NOMO-1 treated with DMSO at 0.1 percent for 48 hours (cell line): Measurements from ENCODE around the gene PCGF2.
A peak's percentile ranks its signal among the peaks of the same experiment; 100 is the strongest.

Source experiments
- DNase-seq: peaks from one replicate; lab custom pipeline; 2025; ENCODE audit not compliant: unreplicated experiment; lab: John Stamatoyannopoulos, UW

Gene PCGF2

DNA sequence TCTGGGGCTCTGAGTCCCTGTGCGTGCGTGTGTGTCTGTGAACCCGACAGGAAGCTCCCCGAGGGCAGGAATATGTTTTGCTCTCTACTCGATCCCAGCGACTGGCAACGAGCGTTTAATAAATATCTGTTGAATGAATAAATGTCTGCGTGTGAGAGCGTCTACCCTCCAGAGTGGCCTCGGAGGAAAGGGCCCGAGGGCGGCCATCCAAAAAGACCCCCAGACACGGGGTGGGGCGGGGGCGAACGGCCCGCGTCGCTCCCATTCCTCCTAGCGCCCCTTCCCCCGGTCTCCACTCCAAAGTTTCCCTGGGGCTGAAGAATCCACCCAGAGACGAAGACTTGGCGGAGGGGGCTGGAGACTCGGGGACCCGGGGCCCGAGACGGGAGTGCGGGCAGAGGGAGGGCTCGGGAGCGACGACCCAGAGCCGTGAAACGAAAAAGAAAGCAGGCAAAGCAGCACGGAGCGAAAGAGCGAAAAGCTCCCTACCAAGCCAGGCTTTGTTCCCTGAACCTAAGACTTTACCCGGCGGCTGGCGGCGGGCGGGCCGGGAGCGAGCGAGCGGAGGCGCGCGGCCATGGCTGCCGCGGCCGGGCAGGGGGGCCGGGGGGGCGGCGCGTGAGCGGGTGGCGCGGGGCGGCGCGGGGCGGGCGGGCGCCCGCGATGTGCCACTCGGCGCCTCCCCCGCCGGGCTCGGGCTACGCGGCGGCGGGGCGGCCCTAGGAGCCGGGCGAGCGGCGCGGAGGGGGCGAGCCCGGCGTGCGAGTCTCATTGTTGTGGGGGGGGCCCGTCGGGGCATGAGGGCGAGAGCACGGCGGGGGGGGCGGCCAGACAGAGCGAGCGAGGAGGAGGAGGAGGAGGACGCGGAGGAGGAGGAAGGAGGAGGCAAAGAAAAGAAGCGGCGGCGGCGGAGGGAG is 43.3 kb downstream of the PCGF2 start, which contains the start of gene MLLT6:
MLLT6 (plus strand) TSS at position 668 of the 917 bp plus-strand sequence. CDS start 360 bp downstream, outside the sequence.
- DNase-seq: peak; percentile 80

DNA sequence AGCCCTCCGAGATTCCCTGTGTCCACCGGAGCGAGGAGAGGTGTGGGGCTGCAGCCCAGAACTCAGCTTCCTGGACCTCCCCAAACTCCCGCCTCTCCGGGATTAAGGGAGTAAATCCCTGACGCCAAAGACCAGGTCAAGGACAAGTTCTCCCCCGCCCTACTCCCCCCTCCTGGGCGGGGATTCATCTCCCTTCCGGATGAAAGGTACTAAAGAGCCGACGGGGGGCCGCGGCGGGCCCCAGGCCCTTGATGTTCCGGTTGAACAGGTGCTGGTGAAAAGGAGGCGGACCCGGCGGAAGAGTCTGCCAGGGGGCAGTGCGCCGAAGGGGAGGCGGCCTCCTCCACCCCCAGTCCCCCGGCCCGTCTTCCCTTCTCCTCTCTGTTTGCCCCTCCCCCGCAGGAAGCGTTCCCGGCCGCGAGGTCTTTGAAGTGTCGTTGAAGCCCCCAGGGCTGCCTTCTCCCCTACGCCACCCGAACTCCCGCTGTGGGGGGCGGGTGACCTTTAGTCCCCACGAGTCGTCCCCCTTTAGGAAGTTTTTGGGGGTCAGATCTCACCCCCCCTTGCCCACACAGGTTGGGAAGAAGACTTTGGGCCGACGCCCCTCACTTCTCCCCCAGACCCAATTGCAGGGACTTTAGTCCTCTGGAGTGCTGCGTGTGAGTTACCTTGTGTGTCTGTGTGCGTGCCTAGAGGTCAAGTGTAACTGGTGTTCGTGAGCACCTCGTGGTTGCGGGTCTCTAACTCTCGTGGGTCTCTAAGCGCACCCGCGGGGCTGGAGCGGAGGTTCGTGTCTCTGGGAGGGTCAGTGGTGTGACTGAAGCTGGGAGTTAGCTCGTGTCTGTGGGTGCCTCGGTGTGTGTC is 44.2 kb downstream of the PCGF2 start:
- DNase-seq: peak; percentile 58

- DNase-seq: no peak
Measured at GRCh38 chr17:38702916-38703741, 45.0 kb downstream of the PCGF2 start.

DNA sequence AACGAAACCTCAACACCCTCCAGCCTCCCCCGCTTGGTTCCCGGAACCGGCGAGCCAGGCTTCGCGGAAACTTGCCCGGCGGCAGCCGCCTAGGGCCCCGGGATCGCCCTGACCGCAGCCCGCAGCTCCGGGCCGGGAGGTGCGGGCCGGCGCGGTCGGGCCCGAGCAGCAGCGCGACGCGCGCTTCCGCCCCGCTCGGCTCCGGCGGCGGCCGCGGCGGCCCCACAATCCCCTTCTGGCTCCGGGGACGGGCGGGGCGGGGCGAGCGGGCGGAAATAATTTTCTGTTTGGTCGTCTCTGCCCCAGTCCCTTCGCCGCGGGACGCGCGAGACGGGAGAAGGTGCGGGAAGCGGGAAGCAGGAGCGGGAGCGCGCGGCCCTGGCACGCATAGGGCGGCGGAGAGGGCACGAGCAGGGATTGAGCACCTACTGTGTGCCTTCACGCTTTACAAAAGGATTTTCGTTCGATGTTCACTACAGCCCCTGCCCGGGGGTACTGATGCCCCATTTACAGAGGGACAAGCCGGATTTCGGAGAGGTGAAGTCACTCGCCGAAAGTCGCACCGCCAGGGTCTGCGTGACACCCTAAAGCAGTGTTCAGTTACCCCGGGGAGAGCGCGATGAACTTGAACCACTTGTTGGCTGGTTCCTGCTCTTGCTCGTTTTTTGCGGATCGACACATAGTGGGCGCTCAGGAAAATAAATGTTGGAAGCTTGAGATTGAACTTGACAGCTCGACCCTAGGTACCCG is 45.8 kb downstream of the PCGF2 start:
- DNase-seq: peak; percentile 78

- peak; percentile 62 for DNase-seq
Measured at GRCh38 chr17:38701504-38702165, 46.5 kb downstream of the PCGF2 start.

DNA sequence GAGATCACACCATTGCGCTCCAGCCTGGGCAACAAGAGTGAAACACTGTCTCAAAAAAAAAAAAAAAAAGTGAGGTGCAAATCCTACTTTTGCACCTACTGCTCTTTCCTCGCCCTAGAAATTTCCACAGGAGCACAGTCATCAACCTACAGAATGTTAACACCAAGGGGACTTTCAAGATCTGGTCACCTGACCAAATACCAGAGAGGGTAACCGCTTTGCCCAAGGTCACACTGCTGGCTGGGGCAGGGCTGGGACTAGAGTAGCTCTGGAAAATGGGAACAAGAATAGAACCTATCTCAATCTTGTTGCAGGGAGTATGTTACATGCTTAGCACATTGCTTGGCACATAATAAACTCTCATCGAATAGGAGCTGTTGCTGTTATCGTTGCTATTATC is 49.4 kb downstream of the PCGF2 start:
- no peak for DNase-seq

- no peak for DNase-seq
Measured at GRCh38 chr17:38697061-38697820, 50.9 kb downstream of the PCGF2 start.

DNA sequence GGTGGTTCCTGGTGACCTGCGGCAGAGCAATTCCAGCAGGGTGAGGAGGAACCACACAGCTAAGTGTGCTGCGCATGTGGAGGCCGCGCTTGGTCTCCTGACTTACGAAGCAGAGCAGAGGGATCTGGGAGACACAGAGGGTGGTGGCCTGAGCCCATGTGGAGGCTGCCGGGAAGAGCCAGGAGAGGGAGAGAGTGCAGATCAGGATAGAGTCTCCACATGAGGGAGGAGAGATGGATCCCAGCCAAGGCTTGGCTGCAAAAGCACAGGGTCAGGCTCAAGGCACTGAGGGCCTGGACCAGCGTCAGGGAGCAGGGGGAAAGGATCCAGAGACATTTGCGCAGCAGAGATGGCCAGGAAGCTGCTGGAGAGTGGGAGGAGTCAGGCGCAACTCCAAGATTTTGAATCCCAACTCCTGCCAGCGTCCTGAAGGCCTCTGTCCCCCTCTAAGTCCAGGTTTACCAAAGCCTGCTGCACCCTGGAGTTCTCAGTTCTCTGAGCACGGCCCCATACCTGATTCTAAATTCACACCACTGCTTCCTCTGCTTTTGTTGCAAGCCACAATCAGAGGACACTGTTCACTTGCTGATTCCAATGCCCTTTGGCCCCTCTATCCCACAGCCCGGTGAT is 54.3 kb downstream of the PCGF2 start:
- no peak for DNase-seq

GRCh38 chr17:38691154-38691553 is 57.0 kb downstream of the PCGF2 start:
- DNase-seq: no peak

GRCh38 chr17:38690386-38690785 is 57.8 kb downstream of the PCGF2 start:
- no peak for DNase-seq

DNA sequence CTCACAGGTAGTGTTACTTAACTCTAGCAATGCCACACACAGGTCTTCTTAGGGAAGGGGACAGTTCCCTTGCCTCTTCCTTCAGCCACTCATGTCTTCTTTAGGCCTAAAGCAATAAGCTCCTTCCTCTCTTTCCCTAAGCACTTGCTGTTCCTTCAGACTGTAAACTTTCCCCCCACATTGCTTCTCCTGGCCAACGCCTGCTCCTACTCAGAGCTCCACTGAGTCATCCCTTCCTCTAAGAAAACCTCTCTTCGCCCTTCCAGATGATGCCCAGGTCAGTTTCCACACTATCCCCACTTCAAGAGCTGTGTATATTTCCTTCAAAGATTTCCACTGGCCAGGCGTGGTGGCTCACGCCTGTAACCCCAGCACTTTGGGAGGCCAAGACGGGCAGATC is 60.9 kb downstream of the PCGF2 start:
- no peak for DNase-seq

DNA sequence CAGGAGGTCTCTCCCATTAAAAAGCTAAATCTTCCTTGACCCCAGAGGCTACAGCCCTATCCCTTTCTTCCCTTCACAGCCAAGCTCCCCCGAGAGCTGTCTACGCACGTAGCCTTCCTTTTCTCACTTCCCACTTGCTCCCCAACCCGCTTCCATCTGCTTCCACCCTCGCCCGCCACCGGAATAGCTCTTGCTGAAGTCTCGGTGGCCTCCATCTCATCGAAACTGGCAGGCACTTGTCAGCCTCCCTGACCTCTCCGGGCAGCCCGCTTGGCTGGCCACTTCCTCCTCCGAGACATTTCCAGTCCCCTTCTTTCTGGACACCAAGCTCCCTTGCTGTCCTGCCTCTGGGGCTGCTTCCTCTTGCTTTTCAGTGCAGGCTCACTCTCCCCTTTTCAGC is 62.6 kb downstream of the PCGF2 start:
- DNase-seq: peak; percentile 24
